T-helper 2 cell (primary cell): ENCODE data around the gene MAP1LC3B2.
"Not testable (repeated sequence)": the region's sequence is repeated elsewhere in the genome, so short reads cannot be mapped to it uniquely, and the experiment has no call there.

Source experiments
- DNase-seq, 5 experiments: peaks; one replicate each; pipeline versions ENCODE4 v3.0.0 to v3.0.0-alpha.2; 2012 to 2022

The MAP1LC3B2 gene

GRCh38 chr12:116561181-116561821, 2.1 kb downstream of the MAP1LC3B2 start:
- DNase-seq = no peak

- DNase-seq = no peak
Observed at GRCh38 chr12:116562090-116562489, 2.9 kb downstream of the MAP1LC3B2 start.

- DNase-seq = no peak
Observed at GRCh38 chr12:116563262-116563661, 4.1 kb downstream of the MAP1LC3B2 start.

- no peak for DNase-seq
Observed at GRCh38 chr12:116564080-116564479, 4.9 kb downstream of the MAP1LC3B2 start.

GRCh38 chr12:116565221-116565620, 6.0 kb downstream of the MAP1LC3B2 start:
- DNase-seq = not testable (repeated sequence)

- DNase-seq = no peak
Observed at GRCh38 chr12:116565963-116566362, 6.8 kb downstream of the MAP1LC3B2 start.

- DNase-seq = no peak
Observed at GRCh38 chr12:116568203-116568602, 9.0 kb downstream of the MAP1LC3B2 start.

GRCh38 chr12:116571089-116571488, 11.9 kb downstream of the MAP1LC3B2 start:
- DNase-seq = no peak

GRCh38 chr12:116573776-116574175, 14.6 kb downstream of the MAP1LC3B2 start:
- DNase-seq = no peak

- DNase-seq = not testable (repeated sequence)
Observed at GRCh38 chr12:116575754-116576153, 16.6 kb downstream of the MAP1LC3B2 start.

GRCh38 chr12:116577154-116577561, 18.0 kb downstream of the MAP1LC3B2 start:
- no peak for DNase-seq

GRCh38 chr12:116578051-116578450, 18.9 kb downstream of the MAP1LC3B2 start:
- no peak for DNase-seq

GRCh38 chr12:116582610-116583009, 23.4 kb downstream of the MAP1LC3B2 start:
- DNase-seq = no peak

GRCh38 chr12:116583129-116583694, 24.0 kb downstream of the MAP1LC3B2 start:
- DNase-seq = no peak

- no peak for DNase-seq
Observed at GRCh38 chr12:116587270-116587669, 28.1 kb downstream of the MAP1LC3B2 start.

GRCh38 chr12:116588390-116589028, 29.3 kb downstream of the MAP1LC3B2 start:
- DNase-seq = no peak

- DNase-seq = no peak
Observed at GRCh38 chr12:116589581-116589980, 30.4 kb downstream of the MAP1LC3B2 start.

GRCh38 chr12:116590561-116590960, 31.4 kb downstream of the MAP1LC3B2 start:
- DNase-seq = no peak

- no peak for DNase-seq
Observed at GRCh38 chr12:116591855-116592637, 32.9 kb downstream of the MAP1LC3B2 start.

GRCh38 chr12:116592731-116593130, 33.5 kb downstream of the MAP1LC3B2 start:
- no peak for DNase-seq

GRCh38 chr12:116594325-116595038, 35.3 kb downstream of the MAP1LC3B2 start:
- DNase-seq = peak in 3 of 5 experiments; percentile 12 to 82 (median 15)

- DNase-seq = no peak
Observed at GRCh38 chr12:116595186-116595585, 36.0 kb downstream of the MAP1LC3B2 start.

- no peak for DNase-seq
Observed at GRCh38 chr12:116595672-116596071, 36.5 kb downstream of the MAP1LC3B2 start.
